Brain microvascular endothelial cell (primary cell): Measurements from ENCODE around the gene JARID2.

Experiments
- DNase-seq: peaks from one replicate; pipeline ENCODE4 v3.0.0-alpha.2; 2020
- H3K27ac ChIP-seq: fragments of 250-450 bp; sonication (Bioruptor Pico); 2 replicates; pipeline ENCODE4 v1.5.1; 2020; ENCODE audit warnings: mild to moderate bottlenecking, moderate library complexity
- H3K27me3 ChIP-seq: fragments of 250-450 bp; sonication (Bioruptor Pico); replicated peaks from 2 replicates; pipeline ENCODE4 v1.5.1; 2020; ENCODE audit warnings: mild to moderate bottlenecking
- H3K36me3 ChIP-seq: fragments of 250-450 bp; sonication (Bioruptor Pico); replicated peaks from 2 replicates; pipeline ENCODE4 v1.5.1; 2020; ENCODE audit warnings: mild to moderate bottlenecking
- H3K4me3 ChIP-seq: 2 replicates; pipeline ENCODE4 v1.5.1; 2011; ENCODE audit warnings: low read depth, mild to moderate bottlenecking, control low read depth, low read length, moderate library complexity
- CTCF ChIP-seq: IDR thresholded peaks from 2 replicates; pipeline ENCODE4 v1.5.1; 2011; ENCODE audit warnings: low read depth, mild to moderate bottlenecking, moderate library complexity, low read length, control low read depth, inconsistent platforms; ENCODE audit errors: missing control alignments
- in situ Hi-C: cut with HindIII; loops from 2 replicates; pipeline ENCODE4 v1.10.0; 2017; ENCODE audit warnings: low sequenced_read_pairs, low pct_ligation_motif_present

The JARID2 gene

GRCh38 chr6:15310680-15311079, 64.8 kb downstream of the JARID2 start:
- in situ Hi-C loops = no loop called here
- no peak for TF ChIP-seq CTCF
- Histone ChIP-seq H3K4me3 (no peak overlapping the region), H3K27ac (no peak overlapping the region), H3K27me3 (no peaks in the 10 kb centered on the region), H3K36me3 (no peaks in the 10 kb centered on the region)
- DNase-seq = no peak

GRCh38 chr6:15312500-15312899, 66.6 kb downstream of the JARID2 start:
- Histone ChIP-seq H3K36me3 (no peaks in the 10 kb centered on the region), H3K4me3 (no peak overlapping the region), H3K27me3 (no peaks in the 10 kb centered on the region), H3K27ac (peak overlapping the region; percentile 44)
- in situ Hi-C loops = no loop called here
- DNase-seq = no peak
- no peak for TF ChIP-seq CTCF

- peak overlapping the region; percentile 44 for H3K27ac ChIP-seq
Observed at GRCh38 chr6:15313367-15313766, 67.5 kb downstream of the JARID2 start.

GRCh38 chr6:15316754-15317153, 70.9 kb downstream of the JARID2 start:
- DNase-seq = no peak
- Histone ChIP-seq H3K27ac (no peak overlapping the region), H3K27me3 (no peaks in the 10 kb centered on the region), H3K36me3 (no peaks in the 10 kb centered on the region), H3K4me3 (no peak overlapping the region)
- in situ Hi-C loops = no loop called here
- no peak for TF ChIP-seq CTCF

More at GRCh38 chr6:15313367-15313766, 67.5 kb downstream of the JARID2 start:
- Histone ChIP-seq H3K36me3 (no peaks in the 10 kb centered on the region), H3K27me3 (no peaks in the 10 kb centered on the region), H3K4me3 (no peak overlapping the region)
- in situ Hi-C loops = no loop called here
- TF ChIP-seq CTCF = no peak
- DNase-seq = no peak

- no peaks in the 10 kb centered on the region for H3K27me3 ChIP-seq
- DNase-seq = no peak
- no peak overlapping the region for H3K4me3 ChIP-seq
- no peaks in the 10 kb centered on the region for H3K36me3 ChIP-seq
- TF ChIP-seq CTCF = no peak
- no peak overlapping the region for H3K27ac ChIP-seq
- in situ Hi-C loops = no loop called here
Observed at GRCh38 chr6:15317251-15317650, 71.4 kb downstream of the JARID2 start.
